Ovary (tissue), 9 donors: ENCODE results near the gene ST6GAL1. TPM values are rescaled to one million over a fixed set of nuclear protein-coding genes. Genes with fewer than 3 reads are reported as not detected.

Source experiments
- DNase-seq, 5 donors: peaks; one replicate each; pipeline ENCODE4 v3.0.0-alpha.2; 2019 to 2020
- H3K27ac ChIP-seq, 2 donors: fragments of 200-600 bp; one replicate each; pipeline versions ENCODE4 v1.5.1 to v1.8.0; 2019 to 2022
- H3K27me3 ChIP-seq: fragments of 200-600 bp; one replicate; pipeline ENCODE4 v1.8.0; 2022
- H3K36me3 ChIP-seq: fragments of 200-600 bp; sonication (generic); one replicate; pipeline ENCODE4 v1.5.1; 2019
- H3K4me1 ChIP-seq: one replicate; pipeline ENCODE4 v1.8.1; 2013; ENCODE audit warnings: mild to moderate bottlenecking, moderate library complexity; ENCODE audit not compliant: insufficient read depth
- H3K4me3 ChIP-seq: fragments of 200-600 bp; sonication (generic); one replicate; pipeline ENCODE4 v1.5.1; 2017
- H3K9me3 ChIP-seq, 2 donors: fragments of 200-600 bp in 1 of 2; sonication (generic) in 1 of 2; one replicate each; pipeline versions ENCODE4 v1.5.1 to v1.8.1; 2013 to 2019; ENCODE audit warnings: mild to moderate bottlenecking in 1 of 2, moderate library complexity in 1 of 2
- EP300 ChIP-seq: sonication (generic); formaldehyde crosslinking; IDR thresholded peaks from one replicate; pipeline ENCODE4 v1.6.1; 2017; ENCODE audit warnings: antibody characterized with exemption
- POLR2A ChIP-seq: fragments of 450-650 bp; IDR thresholded peaks from one replicate; pipeline ENCODE4 v1.6.1; 2017; ENCODE audit warnings: antibody characterized with exemption, mild to moderate bottlenecking, moderate library complexity
- WGBS, 3 donors: extraction: QIAGEN DNeasy Blood & Tissue Kit in 1 of 3; methylation state at CpG; one replicate each; pipeline versions ENCODE4 v1.1.5 to v1.1.7; 2013 to 2017; 5-methylcytosine and 5-hydroxymethylcytosine counted together
- intact Hi-C, 4 donors: fragments of 100-400 bp; cut with DNase I; formaldehyde crosslinking; loops; one replicate each; pipeline versions ENCODE4 v1.11.0 to v1.15.1; 2022 to 2023
- polyA plus RNA-seq, 2 donors: library from polyadenylated mRNA; stranded (reverse); fragments of 200-250 nt in 1 of 2; fragments of 350-450 nt in 1 of 2; fragmentation: Illumina TruSeq in 1 of 2; extraction: RNeasy Lipid Tissue Mini Kit (QIAGEN cat#74804) in 1 of 2; gene quantifications; one replicate each; pipeline ENCODE4 v1.2.3, GENCODE V29; 2013 to 2014
- total RNA-seq, 7 donors: library from RNA; depleted of rRNA in 2 of 7; stranded (reverse); fragments of >200 nt in 2 of 7; fragmentation: NEBNext Ultra II Directional in 3 of 7; extraction: Animal tissue kit (Norgen Biotek cat#: 25700) in 3 of 7; gene quantifications; one replicate each; pipeline versions ENCODE4 v1.1.0 to v1.2.4, GENCODE V29; 2016 to 2023
- TF ChIP-seq, protein P1 (sequence below), 3 donors: fragments of 450-650 bp in 2 of 3; fragments of 200-600 bp in 1 of 3; IDR thresholded peaks; one replicate each; pipeline versions ENCODE4 v1.5.1 to v1.8.0; 2016 to 2022; ENCODE audit warnings: antibody characterized with exemption in 3 of 3, mild to moderate bottlenecking in 1 of 3
- donor health status: DM: no; HTN: no; CAD: no; lungs with moderate emphysema.
- donor health status: DM: no; HTN: no; CAD: no.
- donor health status: Bipolar disorder and iron deficiency.
- donor health status: DM: yes; HTN: yes; CAD: no.
- donor health status: DM: no; HTN: no; CAD: no.
- donor health status: DM: yes; HTN: yes; CAD: no.

Gene ST6GAL1
- total and polyA plus RNA-seq, 9 donors: 10.6 to 55.2 (median 28.1) TPM

DNA sequence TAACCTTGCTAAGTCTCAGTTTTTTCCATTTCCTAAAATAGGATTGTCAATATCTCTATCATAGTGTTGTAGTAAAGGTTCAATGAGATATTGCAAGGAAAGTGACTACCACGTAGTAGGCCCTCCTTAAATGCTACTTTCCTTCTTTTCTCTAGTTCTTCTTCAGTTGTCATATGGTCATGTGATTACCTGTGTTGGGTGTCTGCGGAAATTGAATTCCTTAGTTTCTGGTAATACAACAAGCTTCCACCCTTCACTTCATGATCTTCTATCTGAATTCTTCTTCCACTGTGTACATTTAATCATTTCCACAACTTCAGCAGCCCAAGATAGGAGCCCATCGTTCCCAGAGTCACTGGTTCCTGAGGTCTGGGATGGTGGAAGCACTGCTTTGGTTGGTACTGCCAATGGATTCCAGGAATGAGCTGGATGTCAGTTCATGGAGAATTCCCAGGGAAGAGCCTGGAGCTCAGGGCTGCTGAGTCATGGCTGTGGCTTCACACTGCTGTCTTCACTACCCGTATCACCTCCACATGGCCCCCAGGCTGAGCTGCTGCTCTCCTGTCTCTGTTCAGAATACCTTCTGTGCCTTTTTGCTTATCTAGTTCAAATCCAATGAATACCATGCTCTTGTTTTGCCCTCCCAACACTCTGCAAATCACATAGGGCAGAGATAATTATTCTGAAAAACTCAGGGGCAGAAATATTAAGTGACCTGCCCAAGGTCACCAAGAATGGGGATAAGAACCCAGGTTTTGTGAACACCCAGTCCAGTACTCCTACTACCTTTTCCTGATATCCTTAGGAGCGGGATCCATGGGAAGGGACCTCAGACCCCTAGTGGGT, 110.4 kb downstream of the ST6GAL1 start:
- intact Hi-C loops: no loop called here
- no peak for TF ChIP-seq POLR2A
- H3K4me3 ChIP-seq: no peak overlapping the region
- no peaks in the 10 kb centered on the region for H3K36me3 ChIP-seq
- WGBS, 3 donors: 82 to 86% (median 82%) methylated on average over 5 of the region's 5 CpGs
- no peaks in the 10 kb centered on the region for H3K4me1 ChIP-seq
- no peaks in the 10 kb centered on the region for H3K27me3 ChIP-seq
- no peak overlapping the region for H3K27ac ChIP-seq
- DNase-seq: no peak
- no peaks in the 10 kb centered on the region for H3K9me3 ChIP-seq

DNA sequence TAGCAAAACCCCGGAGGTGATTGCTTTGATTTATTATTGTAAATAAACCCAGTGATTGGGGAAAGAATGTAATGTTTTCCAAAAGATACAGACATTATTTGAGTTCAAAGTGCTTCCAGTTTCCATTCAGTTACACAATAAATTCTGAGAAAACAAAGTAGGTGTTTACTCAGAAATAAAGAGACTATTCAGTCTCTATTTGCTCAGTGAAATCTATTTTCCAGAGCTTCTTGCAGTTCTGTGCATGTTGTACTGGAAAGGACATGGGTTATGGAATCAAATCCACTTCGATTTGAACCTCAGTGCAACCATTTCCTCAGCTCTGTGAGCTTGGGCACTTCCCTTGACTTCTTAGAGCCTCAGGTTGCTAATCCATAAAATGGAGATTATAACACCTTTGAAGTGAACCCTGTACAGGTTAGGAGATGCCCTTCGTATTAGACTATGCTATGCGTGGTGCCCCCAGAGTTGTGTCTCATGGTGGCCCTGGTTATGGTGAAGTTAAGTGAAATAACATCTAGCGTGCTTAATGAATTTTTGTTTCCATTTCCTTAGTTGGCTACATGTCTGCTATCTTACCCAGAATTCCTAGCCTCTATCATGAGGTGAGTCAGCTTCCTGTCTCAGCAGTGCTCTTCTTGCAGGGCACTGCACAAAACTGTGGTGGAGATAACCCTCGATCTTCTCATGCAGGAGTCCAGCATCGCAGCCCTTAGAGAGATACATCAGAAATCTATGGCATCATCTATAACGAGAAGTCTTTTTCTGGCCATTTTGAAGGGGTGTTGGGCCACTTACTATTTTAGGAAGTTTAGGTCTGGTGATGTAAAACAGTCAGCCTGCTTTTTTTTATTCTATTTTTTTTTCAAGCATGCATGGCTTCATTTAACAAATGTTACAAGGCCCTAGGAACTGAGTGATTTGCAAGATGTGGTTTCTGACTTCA, 111.3 kb downstream of the ST6GAL1 start:
- intact Hi-C loops: no loop called here
- DNase-seq: no peak
- Histone ChIP-seq H3K4me3 (no peak overlapping the region), H3K9me3 (no peaks in the 10 kb centered on the region), H3K27ac (no peak overlapping the region), H3K36me3 (no peaks in the 10 kb centered on the region), H3K4me1 (no peaks in the 10 kb centered on the region), H3K27me3 (no peaks in the 10 kb centered on the region)
- WGBS, 3 donors: 73 to 80% (median 79%) methylated on average over 8 of the region's 8 CpGs
- no peak for TF ChIP-seq EP300
- no peak for TF ChIP-seq POLR2A
- TF ChIP-seq, protein P1, sequence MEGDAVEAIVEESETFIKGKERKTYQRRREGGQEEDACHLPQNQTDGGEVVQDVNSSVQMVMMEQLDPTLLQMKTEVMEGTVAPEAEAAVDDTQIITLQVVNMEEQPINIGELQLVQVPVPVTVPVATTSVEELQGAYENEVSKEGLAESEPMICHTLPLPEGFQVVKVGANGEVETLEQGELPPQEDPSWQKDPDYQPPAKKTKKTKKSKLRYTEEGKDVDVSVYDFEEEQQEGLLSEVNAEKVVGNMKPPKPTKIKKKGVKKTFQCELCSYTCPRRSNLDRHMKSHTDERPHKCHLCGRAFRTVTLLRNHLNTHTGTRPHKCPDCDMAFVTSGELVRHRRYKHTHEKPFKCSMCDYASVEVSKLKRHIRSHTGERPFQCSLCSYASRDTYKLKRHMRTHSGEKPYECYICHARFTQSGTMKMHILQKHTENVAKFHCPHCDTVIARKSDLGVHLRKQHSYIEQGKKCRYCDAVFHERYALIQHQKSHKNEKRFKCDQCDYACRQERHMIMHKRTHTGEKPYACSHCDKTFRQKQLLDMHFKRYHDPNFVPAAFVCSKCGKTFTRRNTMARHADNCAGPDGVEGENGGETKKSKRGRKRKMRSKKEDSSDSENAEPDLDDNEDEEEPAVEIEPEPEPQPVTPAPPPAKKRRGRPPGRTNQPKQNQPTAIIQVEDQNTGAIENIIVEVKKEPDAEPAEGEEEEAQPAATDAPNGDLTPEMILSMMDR (IDR thresholded peaks at IDR 0.05): no peak

DNA sequence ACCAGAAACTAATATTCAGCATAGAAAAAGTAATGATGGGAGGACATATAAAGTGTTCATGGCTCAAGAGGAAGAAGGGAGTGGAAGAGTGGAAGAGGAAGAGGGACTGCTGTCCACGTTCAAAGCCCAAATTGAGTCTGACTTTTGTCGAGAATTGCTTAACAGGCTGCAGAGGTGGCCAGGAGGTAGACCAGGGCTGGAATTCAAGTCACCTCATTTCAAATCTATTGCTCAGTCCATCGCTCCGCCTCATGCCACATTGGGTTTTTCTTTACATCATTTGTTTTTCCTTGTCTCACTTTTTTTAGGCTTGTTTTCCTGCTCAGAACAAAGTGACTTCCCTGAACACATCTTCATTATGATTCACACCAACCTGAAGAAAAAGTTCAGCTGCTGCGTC, 112.0 kb downstream of the ST6GAL1 start:
- no peak for DNase-seq
- H3K36me3 ChIP-seq: no peaks in the 10 kb centered on the region
- H3K4me3 ChIP-seq: no peak overlapping the region
- no peaks in the 10 kb centered on the region for H3K9me3 ChIP-seq
- no peak overlapping the region for H3K27ac ChIP-seq
- intact Hi-C loops: no loop called here
- TF ChIP-seq POLR2A: no peak
- no peak for TF ChIP-seq EP300
- TF ChIP-seq, protein P1 (IDR thresholded peaks at IDR 0.05): no peak
- H3K27me3 ChIP-seq: no peaks in the 10 kb centered on the region
- 94 to 96% (median 94%) methylated on average over 5 of the region's 5 CpGs for WGBS, 3 donors
- no peaks in the 10 kb centered on the region for H3K4me1 ChIP-seq

GRCh38 chr3:187042874-187043458, 112.6 kb downstream of the ST6GAL1 start:
- H3K27me3 ChIP-seq: no peaks in the 10 kb centered on the region
- no peaks in the 10 kb centered on the region for H3K4me1 ChIP-seq
- 94 to 98% (median 97%) methylated on average over 8 of the region's 8 CpGs for WGBS, 3 donors
- no peak for DNase-seq
- H3K27ac ChIP-seq: no peak overlapping the region
- intact Hi-C loops: no loop called here
- H3K36me3 ChIP-seq: no peaks in the 10 kb centered on the region
- TF ChIP-seq EP300: no peak
- TF ChIP-seq POLR2A: no peak
- TF ChIP-seq, protein P1 (IDR thresholded peaks at IDR 0.05): no peak
- H3K9me3 ChIP-seq: no peaks in the 10 kb centered on the region
- no peak overlapping the region for H3K4me3 ChIP-seq
